NK-92 (cell line): ENCODE measurements around the gene EPB42.
"Not testable (repeated sequence)": the region's sequence is repeated elsewhere in the genome, so short reads cannot be mapped to it uniquely, and the experiment has no call there.

Experiments
- DNase-seq: peaks from one replicate; lab custom pipeline; 2025; ENCODE audit not compliant: unreplicated experiment; lab: John Stamatoyannopoulos, UW

Gene EPB42

GRCh38 chr15:43242616-43243015 is 21.8 kb upstream of the EPB42 start:
- DNase-seq, result no peak

GRCh38 chr15:43241100-43241499 is 20.3 kb upstream of the EPB42 start:
- no peak for DNase-seq

GRCh38 chr15:43239732-43240491 is 19.1 kb upstream of the EPB42 start:
- no peak for DNase-seq

GRCh38 chr15:43238671-43239131 is 17.9 kb upstream of the EPB42 start:
- DNase-seq, result no peak

- no peak for DNase-seq
These were observed 17.1 kb upstream of the EPB42 start for GRCh38 chr15:43237842-43238470.

GRCh38 chr15:43235536-43235935 is 14.7 kb upstream of the EPB42 start:
- DNase-seq, result no peak

- no peak for DNase-seq
These were observed 11.6 kb upstream of the EPB42 start for GRCh38 chr15:43232289-43232874.

GRCh38 chr15:43230640-43231115 is 9.9 kb upstream of the EPB42 start:
- DNase-seq, result no peak

GRCh38 chr15:43229977-43230376 is 9.2 kb upstream of the EPB42 start:
- DNase-seq, result no peak

GRCh38 chr15:43226436-43227305 is 5.9 kb upstream of the EPB42 start:
- DNase-seq, result no peak

GRCh38 chr15:43225950-43226255 is 5.1 kb upstream of the EPB42 start:
- not testable (repeated sequence) for DNase-seq

GRCh38 chr15:43225201-43225949 is 4.6 kb upstream of the EPB42 start:
- DNase-seq, result no peak

GRCh38 chr15:43221422-43221821 is 604 bp upstream of the EPB42 start:
- no peak for DNase-seq

- no peak for DNase-seq
These were observed 589 bp downstream of the EPB42 start for GRCh38 chr15:43219929-43220928.

GRCh38 chr15:43218908-43219706 is 1.7 kb downstream of the EPB42 start:
- no peak for DNase-seq

- DNase-seq, result no peak
These were observed 4.9 kb downstream of the EPB42 start for GRCh38 chr15:43215961-43216360.

- no peak for DNase-seq
These were observed 6.1 kb downstream of the EPB42 start for GRCh38 chr15:43214592-43215295.

GRCh38 chr15:43214169-43214568 is 6.6 kb downstream of the EPB42 start:
- no peak for DNase-seq
